ENCODE data around the gene PLCH2. TPM values are rescaled to one million over a fixed set of nuclear protein-coding genes. Genes with fewer than 3 reads are reported as not detected.

The PLCH2 gene
- total RNA-seq = 10 to 100 TPM; 13.9 to 26.3 TPM

- no peak within 1 kb of the TSS for H3K4me3 Mint-ChIP-seq
- no peaks in the 10 kb centered on the region for H3K27me3 Mint-ChIP-seq (ENCODE audit: low read depth)
- no peak within 1 kb of the TSS for H3K27ac Mint-ChIP-seq
- no peaks in the 10 kb centered on the region for H3K36me3 Mint-ChIP-seq (ENCODE audit: insufficient read depth in 2 of 2)
- ATAC-seq (replicated peaks in 1 of 2) (no peak), DNase-seq (no peak)
- H3K4me1 Mint-ChIP-seq (ENCODE audit: low read depth) = no peaks in the 10 kb centered on the region
- H3K9me3 Mint-ChIP-seq = no peaks in the 10 kb centered on the region
Observed at GRCh38 chr1:2476061-2476999, at the start of gene PLCH2. PLCH2 (plus strand) TSS chr1:2476289; CDS start chr1:2476589, 300 bp downstream.

DNA sequence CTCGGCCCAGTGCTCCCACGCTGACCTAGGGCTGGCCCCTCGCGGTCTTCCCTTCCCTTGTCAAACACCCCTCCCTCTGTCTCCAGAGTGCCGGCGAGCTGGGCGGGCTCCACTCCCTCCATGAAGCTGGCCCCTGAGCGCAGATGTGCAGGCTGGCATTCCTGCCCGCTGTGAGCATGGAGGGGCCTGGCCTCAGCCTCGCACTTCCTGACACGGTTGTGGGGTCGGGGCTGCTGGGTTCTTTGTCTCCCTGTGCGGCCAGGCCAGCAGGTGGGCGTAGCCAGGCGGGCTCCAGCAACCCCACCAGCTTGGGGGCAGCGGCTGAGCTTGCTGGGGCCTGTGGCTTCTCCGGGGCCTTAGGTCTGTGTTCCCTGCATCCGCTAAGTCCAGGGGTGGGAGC is 49.5 kb upstream of the PLCH2 start:
- no peaks in the 10 kb centered on the region for H3K9me3 Mint-ChIP-seq
- no peak for ATAC-seq (replicated peaks in 1 of 2)
- DNase-seq = no peak
- H3K27ac Mint-ChIP-seq = no peak overlapping the region
- H3K27me3 Mint-ChIP-seq (ENCODE audit: low read depth) = no peaks in the 10 kb centered on the region
- peaks cover 1 to 2% of the 10 kb centered on the region in 2 donors for H3K36me3 Mint-ChIP-seq (ENCODE audit: insufficient read depth in 2 of 2)
- no peak overlapping the region for H3K4me3 Mint-ChIP-seq
- no peaks in the 10 kb centered on the region for H3K4me1 Mint-ChIP-seq (ENCODE audit: low read depth)

DNA sequence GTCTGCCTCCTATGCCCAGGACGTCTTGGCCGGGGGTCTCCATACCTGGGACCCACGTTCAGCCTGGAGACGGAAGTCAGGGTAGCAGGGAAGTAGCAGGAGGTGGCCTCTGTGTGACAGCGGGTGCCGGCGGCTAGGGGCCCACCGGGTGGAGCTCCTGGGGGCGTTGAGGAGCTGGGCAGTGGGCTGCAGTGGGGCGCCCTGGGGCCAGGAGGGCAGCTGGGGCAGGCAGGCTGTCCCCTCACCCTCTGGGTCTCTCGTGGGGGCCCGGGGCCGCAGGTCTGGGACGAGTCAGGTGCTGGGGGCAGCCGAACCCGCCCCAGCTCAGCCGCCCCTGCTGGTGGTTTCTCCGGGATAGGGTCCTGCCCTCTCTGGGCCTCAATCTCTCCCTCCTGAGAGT is 49.0 kb upstream of the PLCH2 start:
- H3K4me1 Mint-ChIP-seq (ENCODE audit: low read depth) = no peaks in the 10 kb centered on the region
- no peak overlapping the region for H3K27ac Mint-ChIP-seq
- DNase-seq (no peak), ATAC-seq (replicated peaks in 1 of 2) (no peak)
- peaks cover 1 to 2% of the 10 kb centered on the region in 2 donors for H3K36me3 Mint-ChIP-seq (ENCODE audit: insufficient read depth in 2 of 2)
- H3K27me3 Mint-ChIP-seq (ENCODE audit: low read depth) = no peaks in the 10 kb centered on the region
- H3K9me3 Mint-ChIP-seq = no peaks in the 10 kb centered on the region
- H3K4me3 Mint-ChIP-seq = no peak overlapping the region

GRCh38 chr1:2427976-2428375 is 48.1 kb upstream of the PLCH2 start:
- Mint-ChIP-seq H3K36me3 (ENCODE audit: insufficient read depth in 2 of 2) (peaks cover 1 to 2% of the 10 kb centered on the region in 2 donors), H3K27ac (no peak overlapping the region), H3K4me1 (ENCODE audit: low read depth) (no peaks in the 10 kb centered on the region), H3K27me3 (ENCODE audit: low read depth) (no peaks in the 10 kb centered on the region), H3K4me3 (no peak overlapping the region), H3K9me3 (no peaks in the 10 kb centered on the region)
- ATAC-seq (replicated peaks in 1 of 2) (no peak), DNase-seq (no peak)

DNA sequence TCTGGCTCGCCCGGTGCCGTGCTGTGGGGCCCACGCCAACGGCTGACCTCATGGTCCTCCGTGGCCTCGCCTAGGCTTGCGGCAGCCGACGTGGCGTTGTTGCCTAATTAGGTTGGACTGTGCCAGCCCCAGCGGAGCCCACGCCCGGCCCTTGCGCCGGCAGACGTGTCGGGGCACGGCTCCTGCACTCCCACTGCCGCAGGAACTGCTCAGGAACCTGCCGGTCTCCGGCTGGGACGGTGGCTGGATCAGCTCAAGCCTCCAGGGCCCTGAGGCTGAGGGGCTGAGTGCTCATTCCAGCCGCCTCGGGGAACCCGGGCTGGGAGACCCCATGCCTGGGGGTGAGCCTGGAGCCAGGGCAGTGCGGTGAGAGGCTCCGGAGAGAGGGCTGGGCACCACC is 47.6 kb upstream of the PLCH2 start:
- no peaks in the 10 kb centered on the region for H3K9me3 Mint-ChIP-seq
- H3K27ac Mint-ChIP-seq = no peak overlapping the region
- ATAC-seq (replicated peaks in 1 of 2) = no peak

DNA sequence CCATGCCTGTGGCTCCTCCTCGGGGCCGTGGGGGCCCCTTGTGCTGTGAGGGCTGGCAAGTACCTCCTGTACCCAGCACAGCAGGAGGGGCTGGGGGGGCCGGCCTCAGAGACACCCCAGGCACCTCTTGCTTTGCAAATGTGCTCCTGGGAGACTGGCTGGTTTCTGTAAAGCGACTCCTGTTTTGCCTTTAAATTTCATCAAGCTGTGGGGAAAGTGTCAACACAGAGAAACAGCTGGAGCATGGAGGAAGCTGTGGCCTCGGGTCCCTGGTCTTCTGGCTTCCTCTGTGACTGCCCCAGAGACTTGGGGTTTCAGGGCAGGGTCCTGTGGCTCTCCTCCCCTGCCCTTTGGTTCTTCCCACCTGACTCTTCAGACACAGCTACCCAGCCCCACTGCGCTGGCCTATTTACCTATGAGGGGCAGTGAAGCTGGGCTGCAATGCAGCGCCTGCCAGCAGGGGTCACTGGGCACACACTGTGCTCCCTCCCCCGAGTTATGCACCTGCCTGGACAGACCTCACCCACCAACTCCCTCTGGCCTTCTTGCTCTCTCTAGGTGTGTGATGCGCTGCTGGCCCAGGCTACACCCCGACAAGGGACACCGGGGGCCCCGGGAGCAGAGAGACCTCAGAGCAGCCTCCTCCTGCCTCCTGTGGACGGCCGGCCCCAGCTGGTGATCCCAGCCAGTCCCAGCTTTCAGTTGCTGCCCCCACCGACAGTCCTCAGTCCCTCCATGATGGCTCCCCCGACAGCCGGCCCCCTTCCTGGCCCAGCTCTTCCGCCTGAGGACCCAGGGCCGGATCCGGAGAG is 46.1 kb upstream of the PLCH2 start:
- Mint-ChIP-seq H3K27me3 (ENCODE audit: low read depth) (no peaks in the 10 kb centered on the region), H3K4me3 (no peak overlapping the region), H3K27ac (no peak overlapping the region), H3K9me3 (no peaks in the 10 kb centered on the region), H3K36me3 (ENCODE audit: insufficient read depth in 2 of 2) (peaks cover 0 to 1% of the 10 kb centered on the region in 2 donors), H3K4me1 (ENCODE audit: low read depth) (no peaks in the 10 kb centered on the region)
- DNase-seq (no peak), ATAC-seq (replicated peaks in 1 of 2) (no peak)

More for the DNA sequence above, 47.6 kb upstream of the PLCH2 start:
- no peak for DNase-seq
- Mint-ChIP-seq H3K27me3 (ENCODE audit: low read depth) (no peaks in the 10 kb centered on the region), H3K36me3 (ENCODE audit: insufficient read depth in 2 of 2) (peaks cover 0 to 1% of the 10 kb centered on the region in 2 donors), H3K4me3 (no peak overlapping the region), H3K4me1 (ENCODE audit: low read depth) (no peaks in the 10 kb centered on the region)

GRCh38 chr1:2430592-2430973 is 45.5 kb upstream of the PLCH2 start:
- DNase-seq = no peak
- Mint-ChIP-seq H3K4me3 (no peak overlapping the region), H3K36me3 (ENCODE audit: insufficient read depth in 2 of 2) (peaks cover 0 to 1% of the 10 kb centered on the region in 2 donors), H3K27ac (no peak overlapping the region), H3K27me3 (ENCODE audit: low read depth) (no peaks in the 10 kb centered on the region), H3K4me1 (ENCODE audit: low read depth) (no peaks in the 10 kb centered on the region), H3K9me3 (no peaks in the 10 kb centered on the region)
- ATAC-seq (replicated peaks in 1 of 2) = no peak

DNA sequence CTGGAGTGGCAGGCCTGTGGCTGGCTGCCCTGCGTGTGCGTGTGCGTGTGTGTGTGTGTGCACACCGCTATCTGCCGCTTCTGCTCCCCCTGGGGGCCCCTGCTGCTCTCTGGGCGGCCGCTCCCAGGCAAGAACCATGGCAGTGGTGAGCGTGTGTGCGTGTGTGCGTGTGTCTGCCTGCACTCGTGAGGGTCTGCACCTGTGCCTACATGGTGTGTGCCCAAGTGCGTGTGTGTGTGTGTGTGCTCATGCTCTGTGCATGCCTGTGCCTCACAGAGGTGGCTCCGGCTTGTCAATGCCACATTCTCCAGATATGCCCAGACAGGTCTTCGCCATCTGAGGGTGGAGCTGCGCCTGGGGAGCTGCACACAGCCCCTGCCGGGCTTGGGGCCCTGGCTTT is 45.0 kb upstream of the PLCH2 start:
- Mint-ChIP-seq H3K9me3 (no peaks in the 10 kb centered on the region), H3K27ac (no peak overlapping the region), H3K4me1 (ENCODE audit: low read depth) (no peaks in the 10 kb centered on the region), H3K4me3 (no peak overlapping the region), H3K36me3 (ENCODE audit: insufficient read depth in 2 of 2) (peaks cover 0 to 1% of the 10 kb centered on the region in 2 donors), H3K27me3 (ENCODE audit: low read depth) (no peaks in the 10 kb centered on the region)
- no peak for ATAC-seq (replicated peaks in 1 of 2)
- DNase-seq = no peak

GRCh38 chr1:2431518-2431917 is 44.6 kb upstream of the PLCH2 start:
- H3K27ac Mint-ChIP-seq = no peak overlapping the region
- H3K4me1 Mint-ChIP-seq (ENCODE audit: low read depth) = no peaks in the 10 kb centered on the region
- H3K36me3 Mint-ChIP-seq (ENCODE audit: insufficient read depth in 2 of 2) = peaks cover 0 to 1% of the 10 kb centered on the region in 2 donors
- no peak overlapping the region for H3K4me3 Mint-ChIP-seq
- H3K9me3 Mint-ChIP-seq = no peaks in the 10 kb centered on the region
- ATAC-seq (replicated peaks in 1 of 2) = no peak
- no peaks in the 10 kb centered on the region for H3K27me3 Mint-ChIP-seq (ENCODE audit: low read depth)
- no peak for DNase-seq

DNA sequence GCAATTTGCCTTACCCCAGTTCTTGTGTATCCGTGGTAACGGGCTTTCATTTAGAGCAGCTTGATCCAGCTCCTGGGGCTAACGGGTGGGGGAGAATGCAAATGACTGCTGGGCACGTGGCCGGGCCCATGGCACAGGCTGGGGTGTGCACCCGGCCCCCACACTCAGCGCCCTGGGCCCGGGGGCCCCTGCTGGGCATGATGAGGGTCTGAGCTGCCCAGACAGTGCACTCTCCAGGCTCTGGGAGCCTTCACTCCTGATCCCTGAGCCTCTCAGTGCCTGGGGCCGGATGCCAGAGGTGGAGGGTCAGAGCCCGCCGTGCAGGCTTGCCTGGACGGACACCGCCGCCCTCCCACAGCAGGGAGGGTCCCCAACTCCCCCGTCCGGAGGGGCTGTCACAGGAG is 43.6 kb upstream of the PLCH2 start:
- no peaks in the 10 kb centered on the region for H3K9me3 Mint-ChIP-seq
- H3K36me3 Mint-ChIP-seq (ENCODE audit: insufficient read depth in 2 of 2) = peaks cover 0 to 1% of the 10 kb centered on the region in 2 donors
- no peak overlapping the region for H3K27ac Mint-ChIP-seq
- ATAC-seq (replicated peaks in 1 of 2) (no peak), DNase-seq (no peak)
- H3K4me3 Mint-ChIP-seq = no peak overlapping the region
- no peaks in the 10 kb centered on the region for H3K4me1 Mint-ChIP-seq (ENCODE audit: low read depth)
- H3K27me3 Mint-ChIP-seq (ENCODE audit: low read depth) = no peaks in the 10 kb centered on the region

DNA sequence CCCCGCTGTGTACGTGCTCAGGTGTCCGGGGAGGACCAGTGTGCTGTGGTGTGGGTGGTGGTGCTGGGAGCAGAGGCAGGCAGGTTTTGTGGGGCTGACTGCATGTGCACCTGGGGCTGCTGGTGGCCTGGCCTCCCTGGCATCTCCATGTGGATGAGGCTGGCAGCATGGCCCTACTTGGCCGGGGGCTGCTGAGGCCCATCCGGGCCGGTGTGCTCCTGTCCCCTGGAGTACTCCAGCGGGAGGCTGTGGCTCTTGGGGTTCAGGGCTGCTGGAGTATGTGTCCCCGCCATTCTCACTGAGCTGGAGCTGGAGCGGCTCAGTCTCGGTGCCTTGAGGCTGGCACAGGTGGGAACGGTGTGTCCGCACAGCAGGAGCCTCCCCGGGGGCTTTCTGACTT is 42.9 kb upstream of the PLCH2 start:
- ATAC-seq (replicated peaks in 1 of 2) = no peak
- Mint-ChIP-seq H3K4me3 (no peak overlapping the region), H3K27ac (no peak overlapping the region), H3K4me1 (ENCODE audit: low read depth) (no peaks in the 10 kb centered on the region), H3K36me3 (ENCODE audit: insufficient read depth in 2 of 2) (peaks cover 0 to 1% of the 10 kb centered on the region in 2 donors), H3K9me3 (no peaks in the 10 kb centered on the region), H3K27me3 (ENCODE audit: low read depth) (no peaks in the 10 kb centered on the region)
- no peak for DNase-seq

DNA sequence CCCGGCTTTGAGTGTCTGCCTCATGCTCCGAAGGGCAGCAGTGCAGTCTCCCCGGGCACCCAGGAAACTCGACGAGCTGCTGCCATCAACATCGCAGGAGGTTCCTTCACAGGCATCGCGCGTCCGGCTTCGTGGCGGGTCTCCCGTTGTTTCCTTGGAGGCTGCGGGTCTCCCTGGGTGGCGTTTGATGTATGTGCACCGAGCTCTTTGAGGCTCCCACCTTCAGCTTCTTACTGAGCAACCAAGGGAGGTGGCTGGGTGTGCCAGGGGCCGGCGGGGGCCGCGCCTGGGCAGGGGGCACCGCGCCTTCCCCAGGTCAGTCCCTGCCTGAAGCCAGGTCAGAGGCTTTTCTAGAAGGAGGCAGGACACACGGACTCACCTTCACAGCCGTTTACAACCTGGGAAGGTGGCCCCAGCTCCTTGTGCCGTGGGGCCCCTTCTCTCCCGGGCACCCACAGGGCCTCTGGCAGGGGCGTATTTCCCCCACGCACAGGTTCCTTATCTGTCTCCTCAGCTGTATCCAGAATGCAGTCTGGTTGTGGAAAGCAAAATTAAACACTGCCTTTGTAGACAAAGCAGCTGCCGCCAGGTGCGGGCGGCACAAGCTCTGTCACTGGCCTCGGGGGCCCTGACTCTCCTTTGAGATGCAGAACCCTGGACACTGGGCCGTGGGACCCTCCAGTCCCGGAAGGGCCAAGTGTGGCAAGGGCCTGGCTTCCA is 42.0 kb upstream of the PLCH2 start:
- Mint-ChIP-seq H3K36me3 (ENCODE audit: insufficient read depth in 2 of 2) (peaks cover 0 to 1% of the 10 kb centered on the region in 2 donors), H3K27me3 (ENCODE audit: low read depth) (no peaks in the 10 kb centered on the region), H3K4me3 (no peak overlapping the region), H3K9me3 (no peaks in the 10 kb centered on the region), H3K27ac (no peak overlapping the region), H3K4me1 (ENCODE audit: low read depth) (no peaks in the 10 kb centered on the region)
- no peak for ATAC-seq (replicated peaks in 1 of 2)
- no peak for DNase-seq

GRCh38 chr1:2435091-2435490 is 41.0 kb upstream of the PLCH2 start:
- Mint-ChIP-seq H3K27me3 (ENCODE audit: low read depth) (no peaks in the 10 kb centered on the region), H3K9me3 (no peaks in the 10 kb centered on the region), H3K4me3 (no peak overlapping the region), H3K36me3 (ENCODE audit: insufficient read depth in 2 of 2) (peaks cover 0 to 1% of the 10 kb centered on the region in 2 donors), H3K4me1 (ENCODE audit: low read depth) (no peaks in the 10 kb centered on the region), H3K27ac (no peak overlapping the region)
- ATAC-seq (replicated peaks in 1 of 2) = no peak
- no peak for DNase-seq
